ENCODE measurements around the gene POTEH.
"Not testable (repeated sequence)": the region's sequence is repeated elsewhere in the genome, so short reads cannot be mapped to it uniquely, and the experiment has no call there.

- not testable (repeated sequence) for TF ChIP-seq CTCF, POLR2AphosphoS5, POLR2A, EP300 (IDR thresholded peaks at IDR 0.05)
These were observed 41.2 kb downstream of the POTEH start for GRCh38 chr22:15731023-15731422.
